GM12878 (cell line): ENCODE results near the gene ZNF423. TPM values are rescaled to one million over a fixed set of nuclear protein-coding genes. Genes with fewer than 3 reads are reported as not detected.

Experiments used
- ATAC-seq: fragments of 200-7000 bp; cut with Tn5 transposase; 3 replicates; pipeline ENCODE4 v1.9.1; 2020; ENCODE audit warnings: mild to moderate bottlenecking, moderate library complexity
- BruUV-seq: library from RNA; stranded (reverse); fragments of 400-500 nt; replicated peaks from 2 replicates; lab custom pipeline; 2021; lab: Mats Ljungman, UMichigan
- CTCF ChIA-PET: fragments of 300-600 bp; sonication (Branson Sonifier 250); formaldehyde crosslinking; extraction: SDS; loops from one replicate; lab custom pipeline; 2021; ENCODE audit warnings: inconsistent platforms; lab: Yijun Ruan, JAX
- POLR2A ChIA-PET: fragments of 350-600 bp; formaldehyde crosslinking; extraction: SDS; loops from one replicate; lab custom pipeline; 2021; ENCODE audit warnings: inconsistent platforms; lab: Charles Lee
- RAD21 ChIA-PET: fragments of 300-600 bp; sonication (Branson Sonifier 250); formaldehyde crosslinking; loops from one replicate; lab custom pipeline; 2023; ENCODE audit warnings: antibody characterized with exemption; ENCODE audit not compliant: unreplicated experiment; lab: Charles Lee
- SMC1A ChIA-PET: fragments of 300-600 bp; sonication (Branson Sonifier 250); formaldehyde crosslinking; loops from one replicate; lab custom pipeline; 2023; ENCODE audit not compliant: unreplicated experiment, uncharacterized antibody; lab: Charles Lee
- DNase-seq: peaks from one replicate; pipeline ENCODE4 v3.0.0-alpha.2; 2011; ENCODE audit warnings: low read depth, low spot score
- FAIRE-seq: peaks from 3 replicates; lab custom pipeline; 2011; peaks lifted over from hg19 to GRCh38; lab: Jason Lieb, UNC
- H2AFZ ChIP-seq: 2 replicates; pipeline ENCODE4 v1.6.0; 2011; ENCODE audit warnings: low read depth, low read length, control low read depth; ENCODE audit not compliant: control insufficient read depth
- H3K27ac ChIP-seq: 2 replicates; pipeline ENCODE4 v1.5.1; 2011; ENCODE audit warnings: control low read depth; ENCODE audit not compliant: control insufficient read depth, insufficient read depth
- H3K27me3 ChIP-seq, 2 experiments: replicated peaks in 1 of 2; 2 replicates each; pipeline versions ENCODE4 v1.6.0 to v1.6.1; 2011; ENCODE audit warnings: low read length in 1 of 2; ENCODE audit not compliant: control insufficient read depth in 2 of 2, insufficient read depth in 2 of 2
- H3K36me3 ChIP-seq, 2 experiments: 2 replicates each; pipeline ENCODE4 v1.5.1; 2011; ENCODE audit warnings: low read length in 1 of 2; ENCODE audit not compliant: control insufficient read depth in 2 of 2, insufficient read depth in 2 of 2
- H3K4me1 ChIP-seq: 2 replicates; pipeline ENCODE4 v1.6.1; 2011; ENCODE audit warnings: mild to moderate bottlenecking, low read length, moderate library complexity, mixed read lengths; ENCODE audit not compliant: control insufficient read depth, insufficient read depth
- H3K4me2 ChIP-seq: 2 replicates; pipeline ENCODE4 v1.6.0; 2011; ENCODE audit warnings: control low read depth; ENCODE audit not compliant: control insufficient read depth, insufficient read depth
- H3K4me3 ChIP-seq: fragments of 200-600 bp; sonication (generic); 2 replicates; pipeline ENCODE4 v1.5.1; 2016
- H3K79me2 ChIP-seq: 2 replicates; pipeline ENCODE4 v1.6.0; 2011; ENCODE audit warnings: low read length; ENCODE audit not compliant: control insufficient read depth, insufficient read depth
- H3K9ac ChIP-seq: 2 replicates; pipeline ENCODE4 v1.8.0; 2011; ENCODE audit warnings: low read length, control low read depth, mixed read lengths; ENCODE audit not compliant: control insufficient read depth, insufficient read depth
- H3K9me3 ChIP-seq: replicated peaks from 3 replicates; pipeline ENCODE4 v1.5.1; 2011; ENCODE audit warnings: mild to moderate bottlenecking, low read length; ENCODE audit not compliant: control insufficient read depth, insufficient read depth
- H4K20me1 ChIP-seq: 2 replicates; pipeline ENCODE4 v1.6.0; 2011; ENCODE audit not compliant: control insufficient read depth, insufficient read depth
- CTCF ChIP-seq, 3 experiments: IDR thresholded peaks in 2 of 3; conservative IDR thresholded peaks in 1 of 3; 2 replicates each; pipeline ENCODE4 v1.5.1; 2011; ENCODE audit warnings: low read depth in 3 of 3, low read length in 3 of 3, mild to moderate bottlenecking in 3 of 3, control low read depth in 2 of 3, moderate library complexity in 2 of 3, inconsistent platforms in 1 of 3, mixed read lengths in 1 of 3; ENCODE audit not compliant: control insufficient read depth in 2 of 3, insufficient read depth in 1 of 3; ENCODE audit errors: extremely low read depth in 1 of 3
- RAD21 ChIP-seq: IDR thresholded peaks from 2 replicates; pipeline ENCODE4 v1.6.1; 2011; ENCODE audit warnings: mild to moderate bottlenecking, low read depth, low read length, moderate library complexity; ENCODE audit not compliant: insufficient read depth
- RAD51 ChIP-seq: fragments of 450-650 bp; IDR thresholded peaks from 2 replicates; pipeline ENCODE4 v1.6.1; 2016; ENCODE audit warnings: moderate library complexity, mild to moderate bottlenecking, inconsistent platforms
- REST ChIP-seq: IDR thresholded peaks from 2 replicates; pipeline ENCODE4 v1.6.1; 2012; ENCODE audit warnings: mild to moderate bottlenecking, low read depth, low read length
- SUZ12 ChIP-seq: fragments of 200-600 bp; sonication (generic); IDR thresholded peaks from one replicate; pipeline ENCODE4 v1.6.1; 2018; ENCODE audit warnings: antibody characterized with exemption, mild to moderate bottlenecking; ENCODE audit not compliant: unreplicated experiment
- ZNF622 ChIP-seq: fragments of 450-650 bp; IDR thresholded peaks from 2 replicates; pipeline ENCODE4 v1.6.1; 2017; ENCODE audit warnings: mild to moderate bottlenecking, inconsistent platforms
- WGBS: methylation state at CpG from one replicate; pipeline ENCODE4 v1.1.6; 2016; ENCODE audit warnings: low lambda C conversion rate; ENCODE audit not compliant: insufficient replicate concordance, insufficient coverage; ENCODE audit errors: missing lambda C conversion rate; 5-methylcytosine and 5-hydroxymethylcytosine counted together
- in situ Hi-C: fragments of 300-500 bp; cut with MboI; formaldehyde crosslinking; loops from 9 replicates; pipeline ENCODE4 v1.14.3; 2018; ENCODE audit warnings: mixed read lengths
- intact Hi-C: fragments of 100-400 bp; cut with micrococcal nuclease; formaldehyde crosslinking; loops from one replicate; pipeline ENCODE4 v1.14.2; 2022; ENCODE audit not compliant: unreplicated experiment
- polyA plus RNA-seq, 11 experiments: library from polyadenylated mRNA; depleted of rRNA in 4 of 11; unstranded in 6 of 11; stranded (reverse) in 5 of 11; fragments of >200 nt; fragmentation: Nextera tagmentation in 4 of 11; fragmentation: Illumina TruSeq in 1 of 11; extraction: Ambion mirVana in 4 of 11; extraction: Trizol in 1 of 11; gene quantifications; 1 replicate in 1 of 11; 2 replicates in 10 of 11; pipeline versions ENCODE4 v1.2.1 to v1.2.3, GENCODE V29; 2011 to 2016; ENCODE audit warnings: inconsistent platforms in 2 of 11, missing spikeins in 2 of 11, low read depth in 1 of 11
- total RNA-seq, 4 experiments: library from RNA; depleted of rRNA in 3 of 4; stranded (reverse); fragments of >200 nt in 3 of 4; fragmentation: Illumina TruSeq in 1 of 4; extraction: Trizol in 1 of 4; gene quantifications; 2 replicates each; pipeline versions ENCODE4 v1.2.1 to v1.2.3, GENCODE V29; 2013 to 2021

Gene ZNF423
- total and polyA plus RNA-seq, 10 of the 15 experiments (the other 5 are each of a cell fraction or from before 2014, with no cell fraction given): 0.03 to 0.64 (median 0.10) TPM

DNA sequence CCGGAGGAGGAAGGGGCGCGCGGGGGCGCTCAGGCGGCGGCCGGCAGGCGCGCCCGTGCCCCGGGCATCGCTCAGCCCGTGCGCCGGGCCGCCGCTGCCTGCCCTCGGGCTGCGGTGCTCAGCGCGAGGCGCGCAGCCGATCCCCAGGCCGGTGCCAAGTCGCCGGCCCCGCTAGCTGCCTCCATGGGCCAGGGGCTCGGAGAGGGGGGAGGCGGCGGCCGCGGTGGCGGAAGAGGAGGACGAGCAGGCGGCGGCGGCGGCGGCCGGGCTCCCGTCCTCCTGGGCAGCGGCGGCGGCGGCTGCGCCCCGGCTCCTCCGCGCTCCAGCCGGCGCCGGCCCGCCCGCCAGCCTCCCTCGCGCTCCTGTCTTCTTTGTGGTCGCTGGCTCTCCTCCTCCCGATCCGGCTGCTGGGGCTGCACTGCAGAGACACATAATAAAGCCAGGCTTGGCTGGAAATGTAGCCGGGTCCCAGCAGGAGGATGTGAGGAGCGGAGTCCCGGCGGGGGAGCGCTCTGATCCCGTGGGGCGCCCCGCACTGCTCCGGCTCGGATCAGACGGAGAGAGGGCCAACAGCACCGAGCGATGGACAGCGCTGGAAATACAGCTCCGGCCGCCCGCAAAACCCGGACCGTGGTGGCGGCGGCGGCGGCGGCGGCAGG lies 889 bp upstream of the ZNF423 start:
- Histone ChIP-seq H4K20me1 (no peaks in the 10 kb centered on the region), H3K36me3 (no peaks in the 10 kb centered on the region), H3K4me3 (no peak overlapping the region), H3K4me1 (peaks cover 6% of the 10 kb centered on the region; the same call in 1 of the 2 replicates), H3K27ac (no peak overlapping the region), H3K27me3 (peaks cover 10 to 20% of the 10 kb centered on the region in 2 experiments)
- ChIA-PET CTCF (interaction anchor here (0.8 to 1.3 kb wide), 4 partner anchors 10 to 80 kb away, joined by 3 to 5 read pairs (median 3); no protein-coding TSS in a partner anchor), SMC1A (no interaction called here), RAD21 (no interaction called here), POLR2A (no interaction called here)
- WGBS: 4% methylated on average over 53 of the region's 86 CpGs
- no peak for DNase-seq
- in situ Hi-C loops: no loop called here
- peak; percentile 32 for TF ChIP-seq SUZ12
- 0 out of 2 replicates have a peak, but pooled peaks have one; percentile 8 for TF ChIP-seq RAD21
- TF ChIP-seq REST: 0 out of 2 replicates have a peak, but pooled peaks have one; percentile 12
- TF ChIP-seq ZNF622: no peak
- no peak for TF ChIP-seq RAD51
- peak in 1 of 3 experiments; percentile 32; a peak in 2 of 6 replicates for TF ChIP-seq CTCF (IDR thresholded peaks at IDR 0.05 in 2 of 3, conservative IDR thresholded peaks at IDR 0.05 in 1 of 3; ENCODE audit: control insufficient read depth in 2 of 3, extremely low read depth in 1 of 3, insufficient read depth in 1 of 3, low read depth in 3 of 3, low read length in 3 of 3)
- TF ChIP-seq, all 136 proteins: peak for 4
- H3K4me2 ChIP-seq: peak overlapping the region; percentile 43; the same call in 1 of the 2 replicates
- H3K9me3 ChIP-seq: no peaks in the 10 kb centered on the region
- no peaks in the 10 kb centered on the region for H3K79me2 ChIP-seq
- no peak overlapping the region for H2AFZ ChIP-seq
- intact Hi-C loops: no loop called here
- FAIRE-seq (no peak), ATAC-seq (peak; percentile 38)
- H3K9ac ChIP-seq: no peak overlapping the region
- no TSS peak for BruUV-seq
